Measurements from ENCODE around the gene ADAMTS19.

DNA sequence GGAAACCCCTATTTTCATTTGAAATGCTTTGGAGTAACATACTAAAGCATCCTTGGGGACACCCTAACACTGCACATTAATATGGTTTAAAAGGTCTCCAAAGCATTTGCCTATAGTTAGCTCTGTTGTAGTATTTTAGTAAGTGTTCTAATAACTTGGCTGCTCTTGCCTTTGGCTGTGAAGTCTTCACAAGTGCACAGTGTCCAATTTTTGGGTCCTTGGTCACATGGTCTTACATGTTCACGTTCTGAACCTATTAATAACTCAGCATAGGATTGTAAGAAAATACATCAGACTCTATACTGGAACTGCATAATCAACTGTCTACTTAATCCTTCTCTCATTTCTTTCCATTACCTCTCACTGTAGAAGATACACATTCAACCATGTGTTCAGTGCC, 17.4 kb downstream of the ADAMTS19 start:
- TF ChIP-seq GATA2 (IDR thresholded peaks at IDR 0.05; ENCODE audit: low read depth, low read length), result no peak
- no peak for TF ChIP-seq GATA3 (IDR thresholded peaks at IDR 0.05; ENCODE audit: low read depth, low read length)

Data from SH-SY5Y (cell line).